HepG2 (cell line): ENCODE results near the gene TP53I3. TPM values are rescaled to one million over a fixed set of nuclear protein-coding genes. Genes with fewer than 3 reads are reported as not detected.

Experiments used
- ELF3 ChIP-seq: IDR thresholded peaks from 2 replicates; pipeline ENCODE4 v1.6.1; 2016; ENCODE audit warnings: missing genetic modification reagents, missing compliant biosample characterization
- GABPA ChIP-seq, 2 experiments: IDR thresholded peaks; 2 replicates each; pipeline ENCODE4 v1.6.1; 2011 to 2016; ENCODE audit warnings: low read depth in 2 of 2, low read length in 1 of 2, missing biosample characterization in 1 of 2, missing genetic modification characterization in 1 of 2
- GATAD1 ChIP-seq: IDR thresholded peaks from 2 replicates; pipeline ENCODE4 v1.6.1; 2016; ENCODE audit warnings: missing genetic modification reagents, missing compliant biosample characterization
- RCOR2 ChIP-seq: IDR thresholded peaks from 2 replicates; pipeline ENCODE4 v1.6.1; 2016; ENCODE audit warnings: missing biosample characterization, missing genetic modification reagents
- SRSF4 ChIP-seq: fragments of 200-400 bp; formaldehyde crosslinking; IDR thresholded peaks from one replicate; pipeline ENCODE4 v1.6.1; 2018; ENCODE audit warnings: mild to moderate bottlenecking, low read depth, low read length, moderate library complexity; ENCODE audit not compliant: poor library complexity, severe bottlenecking
- TMF1 ChIP-seq: sonication (generic); formaldehyde crosslinking; IDR thresholded peaks from 2 replicates; pipeline ENCODE4 v1.8.1; 2022; ENCODE audit warnings: low read depth, missing genetic modification reagents
- WIZ ChIP-seq: sonication (generic); formaldehyde crosslinking; IDR thresholded peaks from 2 replicates; pipeline ENCODE4 v1.5.1; 2020; ENCODE audit warnings: mild to moderate bottlenecking, missing genetic modification reagents
- ZBTB21 ChIP-seq: sonication (generic); formaldehyde crosslinking; IDR thresholded peaks from 2 replicates; pipeline ENCODE4 v1.4.0; 2020; ENCODE audit warnings: missing genetic modification reagents
- ZFP62 ChIP-seq: sonication (generic); formaldehyde crosslinking; IDR thresholded peaks from 2 replicates; pipeline ENCODE4 v1.4.0; 2020; ENCODE audit warnings: missing genetic modification reagents
- ZNF317 ChIP-seq: sonication (generic); formaldehyde crosslinking; IDR thresholded peaks from 2 replicates; pipeline ENCODE4 v1.5.0; 2020; ENCODE audit warnings: mild to moderate bottlenecking, missing genetic modification reagents
- ZNF484 ChIP-seq: sonication (generic); formaldehyde crosslinking; IDR thresholded peaks from 2 replicates; pipeline ENCODE4 v1.5.1; 2020; ENCODE audit warnings: mild to moderate bottlenecking, low read depth, missing genetic modification reagents, borderline replicate concordance
- ZNF790 ChIP-seq: sonication (generic); formaldehyde crosslinking; IDR thresholded peaks from 2 replicates; pipeline ENCODE4 v1.8.0; 2022; ENCODE audit warnings: missing genetic modification reagents, mild to moderate bottlenecking, borderline replicate concordance
- ZSCAN29 ChIP-seq: sonication (generic); formaldehyde crosslinking; conservative IDR thresholded peaks from 2 replicates; pipeline ENCODE4 v1.4.0; 2020; ENCODE audit warnings: mild to moderate bottlenecking, missing genetic modification reagents
- polyA plus RNA-seq, 8 experiments: library from polyadenylated mRNA; depleted of rRNA in 3 of 8; stranded (reverse) in 7 of 8; unstranded in 1 of 8; fragments of >200 nt; fragmentation: Illumina TruSeq in 4 of 8; extraction: Trizol in 4 of 8; gene quantifications; 2 replicates each; pipeline versions ENCODE4 v1.2.1 to v1.2.3, GENCODE V29; 2011 to 2016; ENCODE audit warnings: low read depth in 4 of 8, missing spikeins in 1 of 8, mixed read lengths in 1 of 8; ENCODE audit not compliant: insufficient read depth in 1 of 8
- total RNA-seq, 5 experiments: library from RNA; depleted of rRNA; stranded (reverse); fragments of >200 nt; fragmentation: Illumina TruSeq; extraction: Trizol; gene quantifications; 2 replicates each; pipeline ENCODE4 v1.2.3, GENCODE V29; 2016; ENCODE audit warnings: low read depth in 1 of 5
- TF ChIP-seq, protein P1 (sequence below): sonication (generic); formaldehyde crosslinking; IDR thresholded peaks from one replicate; pipeline ENCODE4 v1.5.1; 2020; ENCODE audit warnings: mild to moderate bottlenecking, missing genetic modification reagents; ENCODE audit errors: not compliant biosample characterization
- TF ChIP-seq, protein P2 (sequence below): sonication (generic); formaldehyde crosslinking; conservative IDR thresholded peaks from 2 replicates; pipeline ENCODE4 v1.8.1; 2023; ENCODE audit warnings: missing genetic modification reagents
- TF ChIP-seq, protein P3 (sequence below): sonication (generic); formaldehyde crosslinking; IDR thresholded peaks from 2 replicates; pipeline ENCODE4 v1.8.0; 2022; ENCODE audit warnings: missing genetic modification reagents, mild to moderate bottlenecking, inconsistent platforms, borderline replicate concordance

Gene TP53I3
- total and polyA plus RNA-seq, 2 of the 13 experiments (the other 11 are each of a cell fraction or from before 2014, with no cell fraction given), result 25.0 to 44.1 TPM

DNA sequence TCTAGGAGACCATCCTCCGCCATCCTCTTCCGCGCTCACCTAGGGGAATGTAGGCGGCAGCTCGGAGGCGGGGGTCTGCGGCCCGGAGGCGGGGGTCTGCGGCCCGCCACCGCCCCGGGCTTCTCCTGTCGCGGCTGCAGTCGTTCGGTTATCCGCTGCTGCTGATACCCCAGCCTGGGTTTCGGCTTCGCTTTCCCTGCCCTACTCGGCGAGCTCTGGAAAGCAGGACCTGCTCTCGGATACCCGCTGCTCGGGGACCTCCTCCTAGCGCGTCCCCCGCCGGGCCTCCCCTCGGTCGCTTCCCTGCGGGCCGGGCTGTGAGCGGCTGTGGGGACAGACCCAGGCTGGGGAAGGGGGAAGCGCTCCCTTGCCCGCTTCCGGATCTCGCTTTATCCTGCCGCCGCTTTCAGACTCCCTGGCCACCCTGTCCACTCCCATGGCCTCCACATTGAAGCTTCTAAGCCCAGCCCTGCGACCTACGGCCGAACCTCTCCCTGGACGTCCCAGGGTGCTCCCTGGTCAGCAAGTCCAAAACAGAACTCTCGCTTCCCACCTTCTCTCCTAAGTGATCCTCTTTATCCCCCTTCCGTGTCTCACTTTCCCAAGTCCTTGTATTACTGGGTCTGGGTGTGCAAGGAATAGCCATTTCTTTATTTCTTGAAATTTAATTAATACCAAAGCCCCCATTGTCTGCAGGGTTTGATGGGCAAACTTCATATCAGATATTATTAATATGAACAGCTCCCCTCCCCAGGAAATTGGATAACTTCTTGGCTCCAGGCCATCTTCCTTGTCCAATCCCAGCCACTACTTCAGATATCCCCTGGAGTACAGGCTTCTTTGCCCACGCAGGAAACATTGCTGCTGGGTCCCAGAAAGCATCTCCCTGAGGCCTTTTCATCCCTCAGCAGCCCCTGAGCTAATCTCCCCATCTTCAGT, 34.3 kb downstream of the TP53I3 start (continued):
- TF ChIP-seq, protein P1, sequence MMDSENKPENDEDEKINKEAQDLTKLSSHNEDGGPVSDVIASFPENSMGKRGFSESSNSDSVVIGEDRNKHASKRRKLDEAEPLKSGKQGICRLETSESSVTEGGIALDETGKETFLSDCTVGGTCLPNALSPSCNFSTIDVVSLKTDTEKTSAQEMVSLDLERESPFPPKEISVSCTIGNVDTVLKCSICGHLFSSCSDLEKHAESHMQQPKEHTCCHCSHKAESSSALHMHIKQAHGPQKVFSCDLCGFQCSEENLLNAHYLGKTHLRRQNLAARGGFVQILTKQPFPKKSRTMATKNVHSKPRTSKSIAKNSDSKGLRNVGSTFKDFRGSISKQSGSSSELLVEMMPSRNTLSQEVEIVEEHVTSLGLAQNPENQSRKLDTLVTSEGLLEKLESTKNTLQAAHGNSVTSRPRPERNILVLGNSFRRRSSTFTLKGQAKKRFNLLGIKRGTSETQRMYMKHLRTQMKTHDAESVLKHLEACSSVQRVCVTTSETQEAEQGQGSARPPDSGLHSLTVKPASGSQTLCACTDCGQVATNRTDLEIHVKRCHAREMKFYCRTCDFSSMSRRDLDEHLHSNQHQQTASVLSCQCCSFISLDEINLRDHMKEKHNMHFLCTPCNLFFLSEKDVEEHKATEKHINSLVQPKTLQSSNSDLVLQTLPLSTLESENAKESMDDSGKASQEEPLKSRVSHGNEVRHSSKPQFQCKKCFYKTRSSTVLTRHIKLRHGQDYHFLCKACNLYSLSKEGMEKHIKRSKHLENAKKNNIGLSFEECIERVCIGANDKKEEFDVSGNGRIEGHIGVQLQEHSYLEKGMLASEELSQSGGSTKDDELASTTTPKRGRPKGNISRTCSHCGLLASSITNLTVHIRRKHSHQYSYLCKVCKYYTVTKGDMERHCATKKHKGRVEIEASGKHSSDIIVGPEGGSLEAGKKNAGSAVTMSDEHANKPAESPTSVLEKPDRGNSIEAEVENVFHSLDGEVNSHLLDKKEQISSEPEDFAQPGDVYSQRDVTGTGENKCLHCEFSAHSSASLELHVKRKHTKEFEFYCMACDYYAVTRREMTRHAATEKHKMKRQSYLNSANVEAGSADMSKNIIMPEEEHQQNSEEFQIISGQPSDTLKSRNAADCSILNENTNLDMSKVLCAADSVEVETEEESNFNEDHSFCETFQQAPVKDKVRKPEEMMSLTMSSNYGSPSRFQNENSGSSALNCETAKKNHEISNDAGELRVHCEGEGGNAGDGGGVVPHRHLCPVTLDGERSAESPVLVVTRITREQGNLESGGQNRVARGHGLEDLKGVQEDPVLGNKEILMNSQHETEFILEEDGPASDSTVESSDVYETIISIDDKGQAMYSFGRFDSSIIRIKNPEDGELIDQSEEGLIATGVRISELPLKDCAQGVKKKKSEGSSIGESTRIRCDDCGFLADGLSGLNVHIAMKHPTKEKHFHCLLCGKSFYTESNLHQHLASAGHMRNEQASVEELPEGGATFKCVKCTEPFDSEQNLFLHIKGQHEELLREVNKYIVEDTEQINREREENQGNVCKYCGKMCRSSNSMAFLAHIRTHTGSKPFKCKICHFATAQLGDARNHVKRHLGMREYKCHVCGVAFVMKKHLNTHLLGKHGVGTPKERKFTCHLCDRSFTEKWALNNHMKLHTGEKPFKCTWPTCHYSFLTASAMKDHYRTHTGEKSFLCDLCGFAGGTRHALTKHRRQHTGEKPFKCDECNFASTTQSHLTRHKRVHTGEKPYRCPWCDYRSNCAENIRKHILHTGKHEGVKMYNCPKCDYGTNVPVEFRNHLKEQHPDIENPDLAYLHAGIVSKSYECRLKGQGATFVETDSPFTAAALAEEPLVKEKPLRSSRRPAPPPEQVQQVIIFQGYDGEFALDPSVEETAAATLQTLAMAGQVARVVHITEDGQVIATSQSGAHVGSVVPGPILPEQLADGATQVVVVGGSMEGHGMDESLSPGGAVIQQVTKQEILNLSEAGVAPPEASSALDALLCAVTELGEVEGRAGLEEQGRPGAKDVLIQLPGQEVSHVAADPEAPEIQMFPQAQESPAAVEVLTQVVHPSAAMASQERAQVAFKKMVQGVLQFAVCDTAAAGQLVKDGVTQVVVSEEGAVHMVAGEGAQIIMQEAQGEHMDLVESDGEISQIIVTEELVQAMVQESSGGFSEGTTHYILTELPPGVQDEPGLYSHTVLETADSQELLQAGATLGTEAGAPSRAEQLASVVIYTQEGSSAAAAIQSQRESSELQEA, result no peak
- TF ChIP-seq ZFP62 (no peak), ZSCAN29 (no peak), ELF3 (CRISPR knock-in tag) (no peak), SRSF4 (no peak), ZNF317 (CRISPR knock-in tag) (peak; percentile 19; the same call in 1 of the 2 replicates), RCOR2 (no peak), GATAD1 (0 out of 2 replicates have a peak, but pooled peaks have one; percentile 30), TMF1 (CRISPR knock-in tag) (no peak), WIZ (CRISPR knock-in tag) (no peak), ZNF790 (CRISPR knock-in tag) (no peak), ZBTB21 (no peak), GABPA (IDR thresholded peaks at IDR 0.05; ENCODE audit: low read depth, low read length) (no peak), GABPA (CRISPR knock-in tag; IDR thresholded peaks at IDR 0.05; ENCODE audit: low read depth) (peak; percentile 34), ZNF484 (CRISPR knock-in tag) (0 out of 2 replicates have a peak, but pooled peaks have one; percentile 41)
- TF ChIP-seq, protein P2, sequence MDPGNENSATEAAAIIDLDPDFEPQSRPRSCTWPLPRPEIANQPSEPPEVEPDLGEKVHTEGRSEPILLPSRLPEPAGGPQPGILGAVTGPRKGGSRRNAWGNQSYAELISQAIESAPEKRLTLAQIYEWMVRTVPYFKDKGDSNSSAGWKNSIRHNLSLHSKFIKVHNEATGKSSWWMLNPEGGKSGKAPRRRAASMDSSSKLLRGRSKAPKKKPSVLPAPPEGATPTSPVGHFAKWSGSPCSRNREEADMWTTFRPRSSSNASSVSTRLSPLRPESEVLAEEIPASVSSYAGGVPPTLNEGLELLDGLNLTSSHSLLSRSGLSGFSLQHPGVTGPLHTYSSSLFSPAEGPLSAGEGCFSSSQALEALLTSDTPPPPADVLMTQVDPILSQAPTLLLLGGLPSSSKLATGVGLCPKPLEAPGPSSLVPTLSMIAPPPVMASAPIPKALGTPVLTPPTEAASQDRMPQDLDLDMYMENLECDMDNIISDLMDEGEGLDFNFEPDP (CRISPR knock-in tag), result no peak
- TF ChIP-seq, protein P3, sequence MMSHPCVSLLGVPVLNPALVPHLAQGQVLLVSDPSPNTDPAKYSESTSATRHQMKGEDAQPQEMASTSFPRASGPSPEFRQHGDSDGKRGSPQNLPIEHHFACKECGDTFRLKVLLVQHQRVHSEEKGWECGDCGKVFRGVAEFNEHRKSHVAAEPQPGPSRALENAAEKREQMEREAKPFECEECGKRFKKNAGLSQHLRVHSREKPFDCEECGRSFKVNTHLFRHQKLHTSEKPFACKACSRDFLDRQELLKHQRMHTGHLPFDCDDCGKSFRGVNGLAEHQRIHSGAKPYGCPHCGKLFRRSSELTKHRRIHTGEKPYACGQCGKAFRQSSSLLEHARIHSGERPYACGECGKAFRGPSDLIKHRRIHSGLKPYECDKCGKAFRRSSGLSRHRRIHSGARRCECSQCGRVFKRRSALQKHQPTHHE, result 0 out of 2 replicates have a peak, but pooled peaks have one; percentile 12
